Spinal cord (tissue), 10 donors: Measurements from ENCODE around the gene SMOC1. TPM values are rescaled to one million over a fixed set of nuclear protein-coding genes. Genes with fewer than 3 reads are reported as not detected.

Source experiments
- DNase-seq, 6 donors: peaks; one replicate each; pipeline versions ENCODE4 v3.0.0 to v3.0.0-alpha.2; 2013 to 2015; ENCODE audit warnings: low spot score in 6 of 6, low read depth in 4 of 6
- H3K27ac ChIP-seq: one replicate; pipeline ENCODE4 v1.5.1; 2013; ENCODE audit warnings: low read depth, low read length, control low read depth
- H3K27me3 ChIP-seq: one replicate; pipeline ENCODE4 v1.6.1; 2013; ENCODE audit warnings: low read length; ENCODE audit not compliant: control insufficient read depth, insufficient read depth
- H3K36me3 ChIP-seq: one replicate; pipeline ENCODE4 v1.6.1; 2013; ENCODE audit warnings: low read length; ENCODE audit not compliant: control insufficient read depth, insufficient read depth
- H3K4me1 ChIP-seq: one replicate; pipeline ENCODE4 v1.6.1; 2013; ENCODE audit warnings: low read length; ENCODE audit not compliant: control insufficient read depth, insufficient read depth
- H3K4me3 ChIP-seq: one replicate; pipeline ENCODE4 v1.5.1; 2013; ENCODE audit warnings: low read depth, low read length, control low read depth
- H3K9me3 ChIP-seq: one replicate; pipeline ENCODE4 v1.6.1; 2013; ENCODE audit warnings: low read length; ENCODE audit not compliant: control insufficient read depth, insufficient read depth
- WGBS: methylation state at CpG from one replicate; pipeline ENCODE4 v1.1.5; 2013; ENCODE audit warnings: missing lambda C conversion rate; ENCODE audit not compliant: insufficient coverage; 5-methylcytosine and 5-hydroxymethylcytosine counted together
- polyA plus RNA-seq, 2 donors: library from polyadenylated mRNA; unstranded; fragments of 120-200 nt; gene quantifications; one replicate each; pipeline ENCODE4 v1.2.1, GENCODE V29; 2013; ENCODE audit not compliant: insufficient read length in 2 of 2
- total RNA-seq, 2 donors: library from RNA; depleted of rRNA in 1 of 2; stranded (reverse); fragments of 120-200 nt in 1 of 2; fragments of >200 nt in 1 of 2; gene quantifications; one replicate each; pipeline versions ENCODE4 v1.2.3 to v1.2.4, GENCODE V29; 2013 to 2014
- donor health status: healthy.

Gene SMOC1
- total and polyA plus RNA-seq, 4 donors, result 52.2 to 189 (median 111) TPM

DNA sequence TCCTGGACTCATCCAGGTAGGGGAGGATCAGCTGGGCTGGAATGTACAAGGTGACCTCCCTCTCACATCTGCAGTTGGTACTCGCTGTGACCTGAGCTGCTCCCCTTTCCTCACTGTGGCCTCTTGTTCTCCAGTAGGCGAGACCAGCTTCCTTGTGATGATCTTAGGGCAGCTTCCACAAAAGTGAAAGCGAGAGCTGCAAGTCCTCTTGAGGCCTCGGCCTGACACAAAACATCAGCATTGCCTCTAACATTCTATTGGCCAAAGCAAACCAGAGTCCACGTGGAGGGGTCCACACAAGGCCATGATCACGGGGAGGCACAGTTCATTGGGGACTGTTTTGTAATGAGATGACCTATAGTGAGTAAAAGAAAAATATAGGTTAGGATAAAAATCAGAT lies 127.5 kb downstream of the SMOC1 start:
- Histone ChIP-seq H3K36me3 (peaks cover 7% of the 10 kb centered on the region), H3K4me3 (no peak overlapping the region), H3K27me3 (no peaks in the 10 kb centered on the region), H3K4me1 (peaks cover 21% of the 10 kb centered on the region), H3K9me3 (no peaks in the 10 kb centered on the region), H3K27ac (no peak overlapping the region)
- 86% methylated on average over 6 of the region's 6 CpGs for WGBS
- DNase-seq, result no peak

DNA sequence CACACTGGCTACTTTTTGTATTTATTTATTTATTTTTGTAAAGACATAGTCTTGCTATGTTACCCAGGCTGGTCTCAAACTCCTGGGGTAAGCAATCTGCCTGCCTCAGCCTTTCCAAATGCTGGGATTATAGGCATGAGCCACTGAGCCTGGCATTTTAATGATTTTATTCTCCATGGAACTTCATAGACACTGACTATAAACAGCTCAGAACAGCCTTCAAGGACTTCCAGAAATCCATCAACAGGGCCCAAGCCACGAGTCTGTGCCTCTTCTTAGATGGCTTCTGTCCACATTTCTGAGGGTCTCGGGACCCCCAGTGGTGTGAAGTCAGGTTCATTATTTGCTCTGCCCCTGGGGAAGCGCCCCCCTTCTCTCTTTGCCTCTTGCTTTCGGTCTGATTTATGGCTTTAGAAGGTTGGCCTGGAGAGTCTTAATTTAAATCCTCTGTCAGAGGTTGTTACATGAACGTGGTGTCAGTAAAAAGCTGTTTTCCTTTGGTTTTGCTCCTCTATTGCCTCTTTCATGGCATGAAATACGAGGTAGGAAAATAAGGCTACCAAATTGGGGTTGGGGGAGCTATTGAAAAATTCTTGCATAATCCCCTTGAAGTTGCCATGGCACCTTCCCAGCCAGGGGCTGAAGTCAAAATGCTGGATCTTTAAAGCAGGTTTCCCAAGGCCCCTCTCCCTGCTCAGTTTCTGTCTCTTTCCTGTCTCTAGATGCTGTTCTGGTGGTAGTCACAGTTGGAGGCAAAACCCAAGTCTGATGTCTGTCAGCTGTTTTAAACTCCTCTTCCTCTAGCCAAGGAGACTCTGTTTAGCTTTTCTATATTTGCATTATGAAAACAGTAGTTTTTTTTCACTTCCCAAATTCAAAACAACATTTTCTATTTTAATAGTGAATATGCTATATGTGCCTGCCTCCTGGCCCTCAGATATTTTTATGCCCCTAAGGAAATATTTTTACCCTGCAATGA lies 129.4 kb downstream of the SMOC1 start:
- 21% methylated on average over 5 of the region's 6 CpGs for WGBS
- no peak overlapping the region for H3K4me3 ChIP-seq

DNA sequence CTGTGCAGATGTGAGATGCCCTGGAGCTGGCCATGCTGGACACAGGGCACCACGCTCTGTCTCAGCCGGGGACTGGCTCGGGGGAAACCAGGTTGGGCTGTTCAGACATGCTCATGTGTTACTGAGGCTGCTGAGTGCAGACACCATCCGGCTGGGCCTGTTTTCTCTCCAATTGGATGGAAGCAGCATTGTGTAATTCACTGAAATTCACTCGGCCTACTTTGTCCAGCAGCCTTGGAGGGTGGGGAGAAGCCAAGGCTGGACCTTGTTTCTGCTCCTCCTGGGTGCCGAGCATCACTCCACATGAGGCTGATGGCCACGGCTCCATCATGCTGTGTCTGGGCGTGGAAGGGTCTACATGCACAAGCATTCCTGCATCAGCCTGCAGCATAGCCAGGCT lies 130.7 kb downstream of the SMOC1 start:
- H3K27ac ChIP-seq, result no peak overlapping the region
- no peak for DNase-seq
- 64% methylated on average over 8 of the region's 8 CpGs for WGBS
- peaks cover 7% of the 10 kb centered on the region for H3K36me3 ChIP-seq
- H3K4me3 ChIP-seq, result no peak overlapping the region
- no peaks in the 10 kb centered on the region for H3K9me3 ChIP-seq
- H3K4me1 ChIP-seq, result peaks cover 21% of the 10 kb centered on the region
- no peaks in the 10 kb centered on the region for H3K27me3 ChIP-seq

More for the DNA sequence above, 129.4 kb downstream of the SMOC1 start:
- Histone ChIP-seq H3K36me3 (peaks cover 7% of the 10 kb centered on the region), H3K27me3 (no peaks in the 10 kb centered on the region), H3K27ac (peak overlapping the region; percentile 42), H3K4me1 (peaks cover 21% of the 10 kb centered on the region), H3K9me3 (no peaks in the 10 kb centered on the region)
- DNase-seq, result peak in 4 of 6 donors; percentile 31 to 76 (median 49)

DNA sequence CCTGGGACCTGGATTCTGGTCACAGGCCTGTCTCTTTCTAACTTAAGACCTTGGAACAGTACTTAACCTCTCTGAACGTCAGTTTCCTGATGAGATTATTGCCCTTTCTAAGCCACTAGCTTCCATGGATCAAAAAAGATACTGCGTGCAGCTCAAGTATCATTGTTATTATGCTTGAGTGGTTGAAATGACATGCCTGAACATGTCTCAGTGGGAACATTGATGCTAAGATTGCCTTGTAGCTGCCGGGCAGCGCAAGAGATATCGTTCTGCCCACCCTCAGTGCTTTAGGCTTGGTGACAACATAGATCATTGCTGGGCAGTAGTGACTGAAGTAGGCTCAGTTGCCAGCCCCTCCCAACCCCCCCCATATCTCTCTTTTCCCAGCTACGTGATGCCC lies 131.9 kb downstream of the SMOC1 start:
- peaks cover 13% of the 10 kb centered on the region for H3K36me3 ChIP-seq
- WGBS, result 62% methylated on average over 2 of the region's 6 CpGs
- no peaks in the 10 kb centered on the region for H3K9me3 ChIP-seq
- no peaks in the 10 kb centered on the region for H3K27me3 ChIP-seq
- H3K4me3 ChIP-seq, result no peak overlapping the region
- H3K4me1 ChIP-seq, result peaks cover 21% of the 10 kb centered on the region
- H3K27ac ChIP-seq, result no peak overlapping the region
- DNase-seq, result peak in 1 of 6 donors; percentile 54

DNA sequence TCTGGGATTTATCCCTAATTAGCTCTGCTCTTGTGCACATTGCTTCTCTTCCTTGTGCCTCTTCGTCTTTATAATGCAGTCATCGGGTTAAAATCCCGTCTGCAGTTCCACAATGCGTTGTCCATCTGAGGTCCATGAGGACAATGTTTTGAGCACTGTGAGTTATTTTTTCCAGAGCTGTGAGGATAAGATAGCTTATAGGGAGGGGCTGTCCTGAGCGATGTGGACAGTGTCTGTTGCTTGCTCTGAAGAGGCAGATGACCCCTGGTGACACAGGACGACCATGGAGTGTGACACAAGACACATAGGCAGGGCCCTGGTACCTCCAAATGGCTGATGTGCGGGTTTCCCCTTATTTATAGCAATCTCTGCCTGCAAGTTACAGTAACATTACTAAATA lies 132.5 kb downstream of the SMOC1 start:
- WGBS, result 69% methylated on average over 7 of the region's 7 CpGs
- H3K9me3 ChIP-seq, result no peaks in the 10 kb centered on the region
- H3K27me3 ChIP-seq, result no peaks in the 10 kb centered on the region
- H3K27ac ChIP-seq, result no peak overlapping the region
- H3K36me3 ChIP-seq, result peaks cover 17% of the 10 kb centered on the region
- H3K4me3 ChIP-seq, result no peak overlapping the region
- DNase-seq, result no peak
- H3K4me1 ChIP-seq, result peaks cover 21% of the 10 kb centered on the region

DNA sequence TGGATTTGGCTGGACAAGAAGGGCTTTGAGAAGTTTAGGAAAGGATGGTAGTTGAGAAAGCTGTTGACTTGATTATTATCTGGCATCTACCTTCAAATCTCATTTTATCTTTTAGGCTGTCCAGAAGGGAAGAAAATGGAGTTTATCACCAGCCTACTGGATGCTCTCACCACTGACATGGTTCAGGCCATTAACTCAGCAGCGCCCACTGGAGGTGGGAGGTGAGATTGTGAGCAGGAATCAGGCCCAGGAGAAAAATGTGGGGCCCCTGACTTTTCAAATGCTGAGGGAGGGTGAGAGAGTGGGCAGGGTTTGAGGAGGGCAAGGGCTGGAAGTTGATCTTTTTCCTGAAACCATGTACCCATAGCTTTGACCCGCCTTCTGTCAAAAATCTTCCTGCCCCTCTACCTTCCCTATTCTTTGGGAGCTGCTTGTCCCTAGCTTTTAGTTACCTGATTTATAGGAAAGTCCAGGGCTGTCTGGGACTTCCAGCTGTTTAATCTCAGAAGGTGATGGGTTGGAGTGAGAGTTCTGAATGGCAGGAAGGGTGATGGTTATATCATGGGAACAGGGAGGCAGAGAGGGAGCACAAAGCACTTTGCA lies 134.2 kb downstream of the SMOC1 start:
- H3K27ac ChIP-seq, result no peak overlapping the region
- peaks cover 22% of the 10 kb centered on the region for H3K4me1 ChIP-seq
- no peaks in the 10 kb centered on the region for H3K27me3 ChIP-seq
- no peak overlapping the region for H3K4me3 ChIP-seq
- no peak for DNase-seq
- no peaks in the 10 kb centered on the region for H3K9me3 ChIP-seq
- WGBS, result 13% methylated on average over 1 of the region's 2 CpGs
- peaks cover 17% of the 10 kb centered on the region for H3K36me3 ChIP-seq

DNA sequence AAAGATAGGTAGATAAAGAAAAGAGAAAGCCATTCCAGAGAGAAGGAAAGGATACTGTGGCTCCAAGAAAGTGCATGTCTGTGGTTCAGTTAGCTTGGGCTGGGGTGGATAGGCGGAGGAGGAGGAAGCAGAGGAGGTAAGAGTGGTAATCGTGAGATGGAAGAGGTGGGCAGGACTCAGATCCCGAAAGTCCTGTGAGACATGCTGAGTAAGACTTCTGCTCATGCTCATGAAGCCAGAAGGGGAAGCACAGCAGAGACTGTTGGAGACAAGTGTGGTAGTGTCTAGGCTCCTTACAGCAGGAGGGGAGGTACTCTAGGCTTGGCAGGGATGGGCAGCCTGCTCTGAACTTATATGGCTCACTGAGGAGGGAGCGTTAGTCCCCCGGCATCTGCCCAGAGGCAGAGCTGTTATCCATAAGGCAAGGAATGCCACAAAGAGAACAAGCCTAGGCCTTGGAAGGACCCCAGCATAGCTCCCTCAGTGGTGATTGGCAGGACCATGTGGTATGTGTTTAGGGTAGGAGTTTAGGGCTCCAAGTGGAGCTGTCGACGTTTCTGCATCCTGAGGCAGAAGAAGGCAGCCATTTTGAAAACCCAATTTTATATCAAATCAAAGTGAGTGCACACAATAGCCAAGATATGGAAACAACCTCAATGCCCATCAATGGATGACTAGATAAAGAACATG lies 135.3 kb downstream of the SMOC1 start:
- Histone ChIP-seq H3K27ac (no peak overlapping the region), H3K9me3 (no peaks in the 10 kb centered on the region), H3K36me3 (peaks cover 22% of the 10 kb centered on the region), H3K4me1 (peaks cover 27% of the 10 kb centered on the region), H3K4me3 (no peak overlapping the region), H3K27me3 (no peaks in the 10 kb centered on the region)
- 95% methylated on average over 5 of the region's 7 CpGs for WGBS
- no peak for DNase-seq

DNA sequence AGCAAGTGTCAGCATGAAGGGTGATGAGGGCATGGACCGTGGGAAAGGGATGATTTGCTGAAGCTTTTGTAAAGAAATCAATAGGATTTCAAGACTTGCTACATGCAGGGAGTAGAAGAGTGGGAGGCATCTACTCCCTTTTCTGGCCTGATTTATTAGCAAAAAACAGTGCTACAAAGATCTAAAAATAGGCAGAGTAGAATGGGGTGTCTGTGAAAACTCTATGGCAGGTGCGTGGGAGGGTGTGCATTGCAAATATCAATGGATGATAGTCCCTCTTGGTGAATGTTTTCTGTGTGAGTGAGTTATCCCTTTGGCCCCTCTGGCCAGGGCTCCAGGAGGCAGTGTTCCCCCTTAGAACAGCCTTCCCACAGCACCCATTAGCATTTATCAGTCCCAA lies 139.0 kb downstream of the SMOC1 start:
- 36% methylated on average over 1 of the region's 2 CpGs for WGBS

DNA sequence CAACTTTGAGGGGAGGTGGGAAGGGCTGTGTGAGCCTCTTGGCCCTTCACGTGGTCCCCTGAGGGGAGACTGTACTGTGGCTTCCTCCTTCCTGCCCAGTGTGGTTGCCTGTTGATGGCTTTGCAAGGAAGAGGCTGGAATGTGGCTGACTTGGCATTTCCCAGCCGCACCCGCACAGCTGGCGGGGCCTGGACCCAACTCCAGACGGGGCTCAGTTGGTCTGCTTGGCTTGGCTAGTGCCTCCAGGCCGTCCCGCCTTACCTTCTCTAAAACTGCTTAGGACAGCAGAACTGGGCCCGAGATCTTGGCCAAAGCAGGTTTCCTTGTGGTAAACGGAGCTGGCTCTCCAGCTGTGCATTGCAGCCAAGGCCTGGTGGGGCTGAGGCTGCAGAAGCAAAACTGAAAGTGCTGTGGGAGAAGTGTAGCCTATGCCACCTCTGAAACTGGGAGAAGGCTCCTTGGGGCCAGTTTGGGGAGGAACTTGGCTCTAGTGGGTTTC lies 139.5 kb downstream of the SMOC1 start:
- DNase-seq, result peak in 1 of 6 donors; percentile 50
- peaks cover 25% of the 10 kb centered on the region for H3K4me1 ChIP-seq
- no peak overlapping the region for H3K4me3 ChIP-seq
- H3K36me3 ChIP-seq, result peaks cover 31% of the 10 kb centered on the region
- WGBS, result 76% methylated on average over 9 of the region's 9 CpGs
- no peaks in the 10 kb centered on the region for H3K9me3 ChIP-seq
- peak overlapping the region; percentile 6 for H3K27ac ChIP-seq
- H3K27me3 ChIP-seq, result no peaks in the 10 kb centered on the region

More for the DNA sequence above, 139.0 kb downstream of the SMOC1 start:
- Histone ChIP-seq H3K9me3 (no peaks in the 10 kb centered on the region), H3K27me3 (no peaks in the 10 kb centered on the region), H3K36me3 (peaks cover 27% of the 10 kb centered on the region), H3K4me1 (peaks cover 25% of the 10 kb centered on the region), H3K27ac (peak overlapping the region; percentile 6), H3K4me3 (no peak overlapping the region)
- no peak for DNase-seq
